Stimulated activated CD4-positive, alpha-beta T cell treated with anti-CD3 and anti-CD28 coated beads, Interleukin-15, amount 100 ng/mL, for 1 hour (primary cell): ENCODE results near the gene YBX3.

Experiments used
- DNase-seq, 2 donors: peaks; one replicate each; pipeline ENCODE4 v3.0.0-alpha.2; 2020; ENCODE audit warnings: low read depth in 1 of 2, low spot score in 1 of 2

The YBX3 gene

GRCh38 chr12:10722502-10722904, 620 bp downstream of the YBX3 start:
- peak in 1 of 2 donors; percentile 44 for DNase-seq

GRCh38 chr12:10721651-10722501, 1.2 kb downstream of the YBX3 start:
- peak in 1 of 2 donors; percentile 21 for DNase-seq

- no peak for DNase-seq
Measured at GRCh38 chr12:10720974-10721650, 2.0 kb downstream of the YBX3 start.

GRCh38 chr12:10719482-10719881, 3.6 kb downstream of the YBX3 start:
- DNase-seq = no peak

- DNase-seq = no peak
Measured at GRCh38 chr12:10718279-10718821, 4.8 kb downstream of the YBX3 start.

- no peak for DNase-seq
Measured at GRCh38 chr12:10717410-10717809, 5.7 kb downstream of the YBX3 start.

- no peak for DNase-seq
Measured at GRCh38 chr12:10716704-10717315, 6.3 kb downstream of the YBX3 start.

- DNase-seq = no peak
Measured at GRCh38 chr12:10716277-10716676, 6.8 kb downstream of the YBX3 start.

- DNase-seq = no peak
Measured at GRCh38 chr12:10715491-10715890, 7.6 kb downstream of the YBX3 start.

- no peak for DNase-seq
Measured at GRCh38 chr12:10709808-10710207, 13.3 kb downstream of the YBX3 start.

GRCh38 chr12:10708862-10709261, 14.3 kb downstream of the YBX3 start:
- no peak for DNase-seq

- no peak for DNase-seq
Measured at GRCh38 chr12:10705655-10706054, 17.5 kb downstream of the YBX3 start.

- DNase-seq = no peak
Measured at GRCh38 chr12:10701843-10702242, 21.3 kb downstream of the YBX3 start.

- DNase-seq = peak in 1 of 2 donors; percentile 25
Measured at GRCh38 chr12:10701131-10701681, 21.9 kb downstream of the YBX3 start.

GRCh38 chr12:10700581-10700980, 22.5 kb downstream of the YBX3 start:
- no peak for DNase-seq

- DNase-seq = no peak
Measured at GRCh38 chr12:10697862-10698261, 25.3 kb downstream of the YBX3 start.

GRCh38 chr12:10697156-10697555, 26.0 kb downstream of the YBX3 start:
- DNase-seq = no peak

- no peak for DNase-seq
Measured at GRCh38 chr12:10690906-10691305, 32.2 kb downstream of the YBX3 start.

GRCh38 chr12:10689146-10689545, 34.0 kb downstream of the YBX3 start:
- DNase-seq = no peak

- no peak for DNase-seq
Measured at GRCh38 chr12:10688042-10688441, 35.1 kb downstream of the YBX3 start.

GRCh38 chr12:10673659-10674384, 49.3 kb downstream of the YBX3 start, which contains the start of gene STYK1:
STYK1 (minus strand) TSS chr12:10674052; CDS start chr12:10634618, 39,434 bp downstream.
- peak; percentile 11 to 55 for DNase-seq
